DMS 273 (cell line): ENCODE results near the gene WDR7.
"Not testable (repeated sequence)": the region's sequence is repeated elsewhere in the genome, so short reads cannot be mapped to it uniquely, and the experiment has no call there.

Source experiments
- DNase-seq: peaks from one replicate; lab custom pipeline; 2025; ENCODE audit not compliant: unreplicated experiment; lab: John Stamatoyannopoulos, UW

The WDR7 gene

DNA sequence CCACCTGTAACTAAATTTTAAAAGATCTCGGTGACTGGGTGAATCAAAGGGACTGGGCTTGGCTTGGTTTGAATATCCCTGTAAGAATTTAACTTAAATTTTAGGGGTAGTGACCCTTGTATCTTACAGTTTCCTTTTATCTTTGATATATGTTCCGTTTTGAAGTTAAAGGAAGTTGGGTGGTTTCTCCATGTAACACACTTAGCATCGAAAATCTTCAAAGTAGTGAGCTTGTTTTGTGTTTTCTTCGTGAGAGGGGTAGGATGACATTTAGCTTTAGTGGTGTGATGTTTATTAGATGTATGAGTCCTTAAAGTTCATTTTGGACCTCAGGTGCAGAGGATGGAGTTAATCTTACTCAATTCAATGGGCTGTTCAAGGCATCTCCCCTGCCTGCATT lies 1.6 kb downstream of the WDR7 start:
- no peak for DNase-seq

DNA sequence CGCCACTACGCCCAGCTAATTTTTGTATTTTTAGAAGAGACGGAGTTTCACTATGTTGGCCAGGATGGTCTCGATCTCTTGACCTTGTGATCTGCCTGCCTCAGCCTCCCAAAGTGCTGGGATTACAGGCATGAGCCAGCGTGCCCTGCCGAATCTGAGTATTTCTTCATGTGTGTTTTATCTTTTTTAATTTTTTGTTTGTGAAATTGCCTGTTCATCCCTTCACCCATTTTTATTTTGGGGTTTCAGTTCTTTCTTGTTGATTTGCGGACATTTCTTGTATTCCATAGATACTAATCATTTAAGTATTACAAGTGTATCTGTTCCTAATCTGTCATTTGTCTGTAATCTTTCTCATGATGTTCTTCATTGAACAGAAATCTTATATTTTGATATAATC lies 3.1 kb downstream of the WDR7 start:
- not testable (repeated sequence) for DNase-seq

DNA sequence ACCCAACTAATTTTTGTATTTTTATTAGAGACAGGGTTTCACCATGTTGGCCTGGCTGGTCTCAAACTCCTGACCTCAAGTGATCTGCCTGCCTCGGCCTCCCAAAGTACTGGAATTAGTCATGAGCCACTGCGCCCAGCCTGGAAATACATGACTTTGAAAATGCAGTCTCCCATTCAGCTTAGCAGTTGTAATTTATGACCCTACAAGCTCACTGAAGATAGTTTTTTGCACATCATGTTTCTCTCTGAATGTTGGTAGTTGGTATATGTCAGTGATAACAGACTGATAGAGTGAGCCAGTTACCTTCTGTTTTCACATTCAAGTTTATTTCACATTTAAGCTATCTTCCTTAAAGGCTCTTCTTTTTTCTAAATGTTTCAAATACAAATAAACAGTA lies 7.1 kb downstream of the WDR7 start:
- DNase-seq = no peak

DNA sequence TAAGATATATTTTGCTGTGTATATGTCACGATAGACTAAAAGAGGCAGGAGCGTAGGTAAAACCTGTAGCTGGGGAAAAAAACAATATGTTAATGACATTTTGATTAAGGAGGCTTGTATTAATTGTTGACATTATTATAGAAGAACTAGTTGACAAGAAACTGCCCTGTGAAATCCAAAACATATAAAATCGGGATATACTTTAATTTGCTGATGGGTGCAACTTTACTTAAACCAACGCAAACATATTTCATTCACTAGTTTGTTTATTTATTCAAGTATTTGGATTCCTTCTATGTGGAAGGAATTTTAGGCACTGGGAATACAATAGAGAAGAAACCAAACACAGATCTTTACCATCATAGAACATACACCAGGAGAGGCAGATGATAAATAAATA lies 8.0 kb downstream of the WDR7 start:
- no peak for DNase-seq

DNA sequence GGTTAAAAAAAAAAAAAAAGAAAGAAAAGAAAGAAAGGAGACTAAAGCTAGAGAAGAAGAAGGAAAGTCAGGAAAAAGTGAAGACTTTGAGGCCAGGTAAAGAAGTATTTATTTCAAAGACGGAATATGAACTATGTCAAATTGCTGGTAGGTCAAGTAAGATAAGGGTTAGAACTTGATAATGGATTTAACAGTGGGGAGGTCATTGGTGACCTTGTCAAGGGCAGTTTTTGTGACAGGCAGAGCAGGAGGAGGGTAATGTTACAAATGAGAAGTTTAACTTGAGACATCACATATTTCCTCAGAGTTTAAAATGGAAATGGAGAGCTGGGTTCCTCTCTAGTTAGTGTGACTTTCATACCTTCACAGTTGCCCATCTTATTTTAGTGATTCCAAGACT lies 9.5 kb downstream of the WDR7 start:
- DNase-seq = no peak

DNA sequence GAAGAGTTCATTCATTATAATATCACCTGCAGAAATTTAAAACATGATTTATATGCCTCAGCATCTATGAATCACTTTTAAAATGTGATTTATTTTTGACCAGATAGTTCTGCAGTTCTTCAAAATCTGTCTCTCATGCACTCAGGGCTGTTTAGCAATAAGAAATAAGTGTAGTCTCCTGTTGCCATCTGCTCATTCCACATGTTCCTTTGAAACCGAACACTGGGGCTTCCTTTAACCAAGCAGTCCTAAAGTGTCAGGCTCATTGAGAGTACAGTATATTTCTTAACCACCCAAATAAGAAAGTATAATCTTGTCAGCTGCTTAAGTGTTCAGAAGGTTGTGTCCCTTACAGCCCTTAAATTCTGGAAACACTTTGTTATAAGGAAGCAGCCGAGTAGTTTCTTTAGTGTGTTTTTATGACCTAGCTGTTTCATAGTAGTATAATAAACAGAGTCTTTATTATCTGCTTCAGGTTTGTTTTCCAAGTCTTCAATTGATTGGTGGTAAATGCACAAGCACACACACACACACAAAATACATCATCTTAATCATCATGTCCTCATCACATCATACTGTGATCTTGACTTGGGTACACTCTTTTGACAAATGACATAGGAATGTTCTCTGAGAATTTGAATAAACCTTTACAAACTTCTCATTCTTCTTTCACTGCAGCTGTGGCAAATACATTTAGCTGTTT lies 10.4 kb downstream of the WDR7 start:
- peak; percentile 91 for DNase-seq

DNA sequence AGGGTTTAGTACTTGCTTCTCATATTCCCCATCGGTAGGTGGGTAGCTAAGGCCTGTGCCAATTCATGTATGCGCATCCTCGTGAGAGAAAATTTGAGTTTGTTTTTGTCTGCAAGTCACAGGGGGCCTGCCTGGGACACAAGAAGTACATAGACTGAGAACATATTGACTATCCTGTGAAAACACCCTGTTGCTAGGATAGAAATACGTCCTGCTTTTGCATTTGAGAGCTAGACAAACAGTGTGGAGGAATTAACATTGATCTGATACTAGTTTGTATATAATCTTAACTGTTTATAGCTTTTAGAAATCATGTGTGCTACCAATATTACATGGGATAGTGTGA lies 10.9 kb downstream of the WDR7 start:
- DNase-seq = peak; percentile 45

DNA sequence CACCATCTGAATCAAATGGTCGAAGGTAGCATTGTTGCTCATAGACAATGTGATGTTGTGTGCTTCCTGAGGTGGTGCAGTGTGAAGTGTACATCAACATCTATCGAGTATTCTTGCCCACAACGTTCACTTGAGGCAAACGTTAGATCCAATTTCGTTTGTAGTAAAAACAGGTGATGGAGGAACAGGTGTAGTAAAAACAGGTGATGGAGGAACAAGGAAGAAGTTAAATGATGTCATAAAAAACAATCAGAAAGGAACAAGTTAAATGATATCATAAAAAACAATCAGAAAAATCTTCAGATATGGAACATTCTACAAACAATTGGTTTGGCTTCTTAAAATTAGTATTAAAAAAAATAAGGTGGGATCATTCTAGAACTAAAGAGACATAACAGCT lies 11.3 kb downstream of the WDR7 start:
- DNase-seq = no peak

DNA sequence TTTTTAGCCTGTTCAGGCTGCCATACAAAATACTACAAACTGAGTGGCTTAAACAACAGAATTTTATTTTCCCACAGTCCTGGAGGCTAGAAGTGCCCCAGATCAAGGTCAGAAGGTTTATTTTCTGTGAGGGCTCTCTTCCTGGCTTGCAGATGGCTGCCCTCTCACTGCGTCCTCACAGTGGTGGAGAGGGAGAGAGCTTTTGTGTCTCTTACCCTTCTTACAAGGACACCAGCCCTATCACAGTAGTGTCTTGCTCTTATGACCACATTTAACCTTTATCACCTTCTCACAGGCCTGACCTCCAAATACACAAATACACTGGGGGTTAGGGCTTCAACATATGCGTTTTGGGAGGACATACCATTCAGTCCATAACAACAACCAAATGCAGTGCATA lies 11.7 kb downstream of the WDR7 start:
- DNase-seq = peak; percentile 6

DNA sequence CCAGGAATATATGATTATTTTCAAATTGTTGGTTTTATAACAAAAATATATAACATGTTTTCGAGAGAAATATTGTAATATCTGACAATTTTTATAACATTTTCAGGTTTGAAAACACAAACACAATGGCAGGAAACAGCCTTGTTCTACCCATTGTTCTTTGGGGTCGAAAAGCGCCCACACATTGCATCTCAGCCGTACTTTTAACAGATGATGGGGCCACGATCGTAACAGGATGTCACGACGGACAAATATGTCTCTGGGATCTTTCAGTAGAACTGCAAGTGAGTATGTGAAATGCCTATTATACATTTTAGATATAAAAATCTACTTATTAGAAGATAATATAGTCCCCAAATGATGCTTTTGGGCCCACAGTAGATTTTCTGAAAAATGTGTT lies 21.2 kb downstream of the WDR7 start:
- DNase-seq = no peak

DNA sequence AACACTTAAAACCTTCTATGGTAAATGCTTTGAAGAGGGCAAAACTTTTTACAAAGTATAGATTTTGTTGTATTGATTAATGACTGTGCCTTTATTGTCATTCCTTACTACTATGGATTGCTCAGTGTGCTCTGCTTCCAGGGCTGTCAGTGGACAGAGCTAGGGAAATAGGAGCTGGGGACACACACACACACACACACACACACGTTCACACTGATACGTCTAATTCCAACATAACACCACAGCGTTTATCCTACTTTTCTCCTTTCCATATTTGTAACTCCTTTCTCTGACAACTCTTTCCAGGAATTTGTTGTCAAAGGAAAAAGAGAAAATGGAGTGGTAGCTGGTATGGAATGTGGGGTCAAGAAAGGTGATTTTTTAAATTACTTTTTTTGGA lies 21.8 kb downstream of the WDR7 start:
- no peak for DNase-seq

DNA sequence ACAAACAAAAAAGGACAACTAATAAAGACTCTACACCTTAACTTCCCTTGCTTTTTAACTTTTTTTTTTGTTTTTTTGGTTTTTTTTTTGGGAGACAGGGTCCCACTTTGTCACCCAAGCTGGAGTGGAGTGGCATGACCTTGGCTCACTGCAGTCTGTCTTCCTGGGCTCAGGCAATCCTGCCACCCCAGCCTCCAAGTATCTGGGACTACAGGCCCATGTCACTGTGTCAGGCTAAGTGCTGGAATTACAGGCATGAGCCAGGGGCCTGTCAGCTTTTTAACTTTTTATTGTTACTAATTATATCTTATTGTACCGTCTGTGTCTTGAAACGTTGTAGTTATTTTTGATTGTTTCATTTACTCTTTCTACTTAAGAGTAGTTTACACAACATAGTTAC lies 25.5 kb downstream of the WDR7 start:
- no peak for DNase-seq

DNA sequence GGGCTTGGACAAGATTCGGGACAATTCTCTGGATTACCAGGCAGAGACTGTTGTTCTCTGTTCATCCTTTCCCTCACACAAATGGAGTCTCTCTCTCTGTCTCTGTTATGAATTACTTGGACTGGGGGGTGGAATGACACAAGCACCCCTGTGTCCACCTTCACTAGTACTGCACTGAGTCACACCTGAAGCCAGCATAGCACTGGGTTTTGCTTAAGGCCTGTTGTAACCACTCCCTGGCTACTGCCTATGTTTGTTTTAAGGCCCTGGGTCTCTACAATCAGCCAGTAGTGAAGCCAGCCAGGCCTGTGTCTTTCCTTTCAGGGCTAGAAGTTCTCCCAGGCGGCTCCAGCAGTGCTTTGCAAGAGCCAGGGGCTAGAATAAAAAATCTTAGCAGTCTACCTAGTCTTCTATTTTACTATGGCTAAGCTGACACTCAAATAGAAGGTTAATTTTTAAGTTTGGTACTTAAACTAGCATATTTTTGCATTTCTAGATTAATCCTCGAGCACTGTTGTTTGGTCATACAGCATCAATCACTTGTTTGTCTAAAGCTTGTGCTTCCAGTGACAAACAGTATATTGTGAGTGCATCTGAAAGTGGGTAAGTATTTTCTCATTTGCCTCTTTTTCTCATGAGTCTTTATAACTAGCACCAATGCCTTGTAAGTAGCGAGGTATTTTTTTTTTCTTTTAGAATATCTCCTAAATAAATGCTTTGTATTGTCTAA lies 27.8 kb downstream of the WDR7 start:
- no peak for DNase-seq

DNA sequence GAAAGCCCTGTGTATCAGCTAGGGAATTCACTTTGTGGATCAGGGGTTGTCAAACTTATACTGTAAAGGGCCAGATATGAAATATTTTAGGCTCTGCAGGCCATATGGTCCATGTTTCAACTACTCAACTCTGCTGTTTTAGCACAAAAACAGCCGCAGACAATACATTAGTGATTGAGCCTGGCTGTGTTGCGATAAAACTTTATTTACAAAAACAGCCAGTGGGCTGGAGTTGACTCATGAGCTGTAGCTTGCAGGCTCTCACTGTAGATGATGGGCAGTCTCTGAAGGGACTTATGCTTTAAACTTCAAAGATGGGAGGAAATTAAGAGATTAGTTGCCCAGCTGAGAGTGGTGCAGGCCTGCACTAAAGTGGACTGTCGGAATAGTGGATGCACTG lies 33.1 kb downstream of the WDR7 start:
- DNase-seq = no peak

DNA sequence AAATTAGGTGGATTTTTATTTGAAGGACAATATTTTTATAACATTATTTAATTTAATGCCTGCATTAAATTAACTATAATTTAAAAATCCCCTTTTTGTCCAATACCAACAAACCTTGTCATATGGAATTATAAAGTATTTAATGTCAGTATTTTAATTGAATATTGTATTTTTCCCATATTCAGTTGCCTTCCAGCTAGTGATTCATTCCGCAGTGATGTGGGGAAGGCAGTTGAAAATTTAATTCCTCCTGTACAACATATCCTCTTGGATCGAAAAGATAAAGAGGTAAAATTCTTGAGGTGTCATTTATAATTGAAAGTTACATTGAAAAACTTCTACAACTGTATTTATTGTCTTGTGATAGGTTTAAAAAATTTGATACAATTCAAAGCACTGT lies 40.4 kb downstream of the WDR7 start:
- no peak for DNase-seq

DNA sequence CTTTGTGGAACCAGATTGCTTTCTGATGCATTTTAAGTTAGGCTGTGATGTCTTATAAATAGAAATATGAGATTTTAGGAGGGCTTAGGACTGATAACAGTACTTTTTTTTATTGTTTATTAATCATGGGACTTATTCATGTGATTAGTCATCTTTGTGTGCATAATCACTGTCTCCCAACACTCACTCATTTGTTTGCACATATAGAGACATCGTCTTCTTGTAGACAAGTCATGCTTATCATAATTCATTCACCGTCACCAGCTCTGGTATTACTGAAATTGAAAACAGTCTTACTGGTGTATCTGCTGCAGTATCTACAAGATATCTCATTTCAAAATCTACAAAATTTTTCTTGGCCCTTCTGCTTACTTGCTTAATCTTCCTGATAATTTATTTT lies 45.8 kb downstream of the WDR7 start:
- no peak for DNase-seq

DNA sequence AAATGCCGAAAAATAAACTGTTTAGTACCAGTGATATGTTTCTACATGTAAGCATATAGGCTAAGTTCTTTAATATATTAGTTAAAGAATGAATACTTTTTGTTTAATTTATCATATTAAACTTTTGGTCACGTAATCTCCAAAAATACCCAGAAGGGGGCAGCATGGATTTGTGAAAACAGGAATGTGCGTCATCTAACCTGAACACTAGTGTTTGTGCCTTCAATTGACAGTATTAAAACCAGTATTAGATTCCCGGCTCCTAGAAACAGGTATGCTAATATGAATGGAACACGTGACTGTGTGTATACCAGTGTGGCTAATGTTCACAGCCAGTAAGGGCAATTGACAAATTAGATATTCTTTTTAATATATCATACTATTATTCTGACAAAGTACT lies 51.8 kb downstream of the WDR7 start:
- peak; percentile 75 for DNase-seq

DNA sequence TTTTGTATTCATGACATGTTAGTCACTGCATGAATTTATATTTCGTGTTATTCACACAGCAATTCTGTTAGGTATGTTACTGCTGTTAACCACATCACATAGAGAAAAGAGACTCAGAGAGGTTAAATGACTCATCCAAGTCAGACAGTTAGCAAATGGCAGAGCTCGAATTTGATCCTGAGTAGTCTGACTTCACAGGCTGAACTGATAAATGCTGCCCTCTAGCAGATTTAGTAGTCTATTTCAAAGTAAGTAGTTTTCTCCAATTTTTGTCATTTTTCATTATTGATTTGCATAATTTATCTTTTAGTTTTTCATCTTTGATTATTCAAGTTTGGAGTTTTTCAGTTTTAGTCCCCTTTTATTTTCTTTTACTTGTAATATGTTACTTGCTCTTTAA lies 58.3 kb downstream of the WDR7 start:
- DNase-seq = peak; percentile 63

DNA sequence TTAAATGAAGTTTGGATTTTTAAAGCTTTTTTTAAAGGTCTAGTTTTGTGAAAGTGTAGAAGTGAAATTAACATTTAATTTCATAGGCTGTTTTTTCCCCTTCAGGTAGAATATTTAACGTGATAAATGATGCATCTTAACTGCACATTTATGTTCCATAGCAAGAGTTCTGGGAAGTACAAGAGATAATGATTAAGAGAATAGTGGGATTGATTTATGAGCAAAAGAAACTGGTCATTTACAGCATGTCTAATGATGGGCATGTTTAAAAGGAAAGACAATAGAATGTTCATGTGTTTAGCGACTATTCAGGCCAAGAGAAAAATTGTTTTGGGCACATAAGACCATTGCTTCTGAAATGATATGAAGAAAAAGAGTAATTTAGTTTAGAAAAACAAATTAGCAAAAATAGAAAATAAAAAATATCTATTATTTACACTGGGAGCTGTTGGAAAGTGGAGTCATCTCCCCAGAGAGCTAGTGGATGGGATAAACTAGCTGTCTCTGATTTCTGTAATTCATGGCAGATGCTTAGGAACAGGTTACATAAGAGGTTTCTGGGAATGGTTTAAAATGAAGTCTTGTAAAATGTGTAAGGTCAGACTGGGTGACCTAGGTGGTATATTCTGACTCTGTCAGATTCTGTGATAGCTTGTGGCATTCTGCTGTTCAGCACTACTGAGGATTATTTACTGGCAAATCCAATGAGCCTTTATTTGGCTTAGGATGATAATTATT lies 60.7 kb downstream of the WDR7 start:
- DNase-seq = peak; percentile 54

DNA sequence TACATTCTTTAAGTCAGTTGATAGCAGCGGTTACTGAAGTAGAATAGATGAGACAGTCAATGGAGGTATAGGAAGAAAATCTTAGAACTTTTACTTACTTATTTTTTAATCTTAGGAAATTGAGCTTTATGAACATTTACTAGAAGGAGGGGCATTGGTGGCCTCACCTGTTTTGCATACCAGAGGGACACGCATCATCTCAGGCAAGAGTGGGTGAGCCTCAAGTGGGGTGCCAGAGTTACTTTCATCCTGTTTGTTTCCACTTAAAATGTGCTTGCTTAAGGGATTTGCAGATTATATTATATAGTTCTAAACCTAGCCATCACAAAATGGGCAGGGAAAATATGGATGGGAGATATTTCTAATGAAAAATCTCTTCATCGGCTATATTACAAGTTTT lies 61.6 kb downstream of the WDR7 start:
- no peak for DNase-seq

DNA sequence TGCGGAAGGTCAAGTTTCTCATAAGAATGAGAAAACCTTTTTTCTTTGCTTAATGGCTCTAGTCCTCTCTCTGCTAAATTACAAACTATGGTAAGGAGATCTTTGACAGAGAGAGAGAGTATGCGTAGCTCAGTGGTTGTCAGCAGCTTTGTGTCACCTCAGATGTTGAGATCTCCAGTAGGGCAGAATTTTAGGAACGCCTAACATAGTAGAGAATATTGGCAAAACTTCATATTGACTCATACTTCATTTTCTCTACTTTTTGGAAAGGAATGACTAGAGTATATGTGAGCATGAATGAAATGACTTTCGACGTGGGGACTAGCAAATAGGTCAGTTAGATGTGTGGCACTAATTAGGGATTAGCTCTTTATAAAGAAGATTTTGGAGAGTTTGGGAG lies 64.0 kb downstream of the WDR7 start:
- DNase-seq = no peak

DNA sequence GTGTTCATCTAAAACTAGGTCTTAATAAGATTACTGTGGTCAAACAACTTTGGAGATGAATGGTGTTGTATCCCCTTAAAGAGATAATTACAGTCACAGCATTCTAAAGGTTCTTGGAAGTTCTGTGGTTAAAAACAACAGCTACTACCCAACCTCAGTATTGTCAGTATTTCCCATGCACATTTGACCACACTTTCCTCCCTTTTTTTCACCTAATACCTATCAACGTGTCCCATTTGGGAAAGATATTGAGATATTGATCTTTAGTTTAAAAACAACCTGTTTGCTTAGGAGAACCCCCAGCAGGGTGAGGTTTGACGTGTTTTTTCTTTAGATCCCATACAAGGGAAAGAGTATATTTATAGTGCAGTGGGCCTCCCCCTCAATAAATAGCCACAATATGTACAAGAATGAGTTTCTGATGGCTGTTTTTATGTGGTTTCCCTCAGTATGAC lies 65.6 kb downstream of the WDR7 start:
- DNase-seq = no peak
